Suppressor macrophage treated with lipopolysaccharide for 4 hours (primary cell): ENCODE data around the gene SCYGR3.
"Not testable (repeated sequence)": the region's sequence is repeated elsewhere in the genome, so short reads cannot be mapped to it uniquely, and the experiment has no call there.

ENCODE experiments used
- DNase-seq: peaks from one replicate; pipeline ENCODE4 v3.0.0-alpha.2; 2020

SCYGR3 gene

DNA sequence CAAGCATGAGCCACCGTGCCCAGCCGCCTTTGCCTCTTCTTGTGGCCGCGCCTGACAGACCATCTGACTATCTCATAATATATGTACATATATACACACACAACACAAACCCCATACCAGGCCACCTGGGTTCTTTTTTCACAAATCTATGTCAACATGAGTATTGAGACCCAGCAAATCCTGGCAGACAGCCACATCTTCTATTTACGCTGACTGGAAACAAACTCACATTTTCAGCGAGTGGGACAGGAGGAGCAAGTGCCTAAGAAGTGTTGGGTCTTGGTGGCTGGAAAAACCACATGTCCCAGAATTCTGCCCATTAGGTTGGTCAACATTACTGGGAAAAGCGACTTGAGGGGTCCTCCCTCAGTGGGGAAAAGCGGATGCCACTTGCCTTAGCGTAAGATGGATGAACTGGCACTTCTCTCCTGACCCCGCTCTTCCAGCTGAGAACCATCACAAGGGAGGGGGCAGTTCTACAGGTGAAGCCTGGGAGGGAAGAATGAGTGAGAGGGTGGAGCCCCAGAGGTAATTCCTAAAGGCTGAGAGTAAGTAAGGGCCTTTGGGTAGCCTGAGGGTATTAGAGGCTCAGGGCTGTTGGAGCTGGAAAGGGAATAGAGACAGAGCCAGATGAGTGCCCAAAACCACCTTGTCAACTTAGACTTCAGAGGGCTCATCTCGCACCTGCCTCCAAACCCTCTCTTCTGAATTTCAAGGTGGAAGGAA is 1.9 kb downstream of the SCYGR3 start:
- no peak for DNase-seq

DNA sequence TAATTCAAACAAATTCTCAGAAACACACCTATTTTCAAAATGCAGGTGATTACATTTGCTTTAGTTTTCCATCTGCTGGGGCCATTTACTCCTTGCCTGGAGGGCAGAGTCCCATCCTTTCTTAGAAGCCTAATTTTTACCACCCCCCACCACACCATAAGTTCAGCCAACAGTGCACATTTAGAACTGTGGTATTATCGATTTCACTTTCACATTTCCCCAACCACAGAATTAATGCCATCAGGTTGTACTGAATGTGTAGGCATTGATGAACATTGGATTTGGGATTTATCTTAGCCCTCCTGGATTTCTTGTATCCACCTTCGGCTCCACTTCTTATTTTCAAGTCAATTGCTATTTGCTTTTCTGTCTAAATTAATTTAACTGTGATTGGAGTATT is 4.5 kb downstream of the SCYGR3 start:
- DNase-seq = peak; percentile 5

DNA sequence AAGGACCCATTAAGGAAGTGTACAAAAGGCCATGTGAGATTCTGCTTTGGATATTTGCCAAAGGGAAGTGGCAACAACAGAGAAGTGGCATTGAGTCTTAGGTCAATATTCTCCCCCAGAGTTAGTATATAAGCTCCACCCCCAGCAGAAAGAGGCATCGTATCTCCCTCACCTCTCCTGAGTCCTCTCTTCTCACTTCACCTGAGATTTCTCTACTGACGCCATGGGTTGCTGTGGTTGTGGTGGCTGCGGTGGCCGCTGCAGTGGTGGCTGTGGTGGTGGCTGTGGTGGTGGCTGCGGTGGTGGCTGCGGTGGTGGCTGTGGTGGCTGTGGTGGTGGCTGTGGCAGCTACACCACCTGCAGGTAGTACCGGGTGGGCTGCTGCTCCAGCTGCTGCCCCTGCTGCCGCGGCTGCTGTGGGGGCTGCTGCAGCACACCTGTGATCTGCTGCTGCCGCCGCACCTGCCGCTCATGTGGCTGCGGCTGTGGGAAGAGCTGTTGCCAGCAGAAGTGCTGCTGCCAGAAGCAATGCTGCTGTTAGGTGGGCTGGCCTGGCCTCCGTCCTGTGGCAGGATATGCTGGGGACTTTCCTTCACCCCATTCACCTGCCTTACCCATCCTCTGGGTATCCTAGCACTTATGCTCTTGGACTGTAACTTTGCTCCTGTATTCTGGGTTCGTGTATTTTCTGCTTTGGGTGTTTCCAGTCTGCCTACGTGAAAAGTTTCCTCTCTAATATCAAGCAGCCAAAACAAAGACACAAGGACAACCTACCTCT is 5.9 kb downstream of the SCYGR3 start:
- DNase-seq = peak; percentile 88

GRCh38 chr2:227607941-227608340 is 6.7 kb downstream of the SCYGR3 start:
- DNase-seq = peak; percentile 39

DNA sequence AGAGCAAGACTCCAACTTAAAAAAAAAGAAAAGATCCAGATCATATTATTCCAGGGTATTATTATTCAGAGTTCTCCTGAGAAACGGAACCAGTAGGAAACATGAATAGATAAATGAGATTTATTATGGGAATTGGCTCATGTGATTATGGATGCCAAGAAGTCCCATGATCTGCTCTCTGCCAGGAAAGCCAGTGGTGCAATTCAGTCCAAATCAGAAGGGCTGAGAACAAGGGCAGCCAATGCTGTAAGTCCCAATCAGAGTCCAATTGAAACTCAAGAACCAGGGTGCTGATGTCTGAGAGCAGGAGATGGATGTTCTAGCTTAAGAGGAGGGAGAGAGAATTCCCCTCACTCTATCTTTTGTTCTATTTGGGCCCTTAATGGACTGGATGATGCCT is 8.2 kb downstream of the SCYGR3 start:
- DNase-seq = no peak

DNA sequence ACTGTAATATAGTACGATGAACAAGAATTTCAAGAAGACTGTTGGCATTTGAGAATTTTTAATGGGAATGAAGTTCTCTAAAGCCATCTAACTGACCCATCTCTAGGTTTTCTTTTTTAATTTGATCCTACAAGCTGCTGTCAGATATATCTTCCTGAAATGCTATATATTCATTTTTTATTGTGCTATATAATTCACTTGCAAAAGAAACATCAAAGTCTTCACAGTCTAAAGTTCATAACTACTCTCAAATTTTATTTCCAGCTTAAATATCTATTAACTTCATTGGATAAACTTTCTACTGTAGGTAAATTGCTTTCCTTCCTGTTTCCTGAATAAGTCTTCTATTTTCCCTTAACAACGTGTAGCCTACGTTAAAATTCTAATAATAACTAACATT is 12.3 kb downstream of the SCYGR3 start:
- DNase-seq = no peak

DNA sequence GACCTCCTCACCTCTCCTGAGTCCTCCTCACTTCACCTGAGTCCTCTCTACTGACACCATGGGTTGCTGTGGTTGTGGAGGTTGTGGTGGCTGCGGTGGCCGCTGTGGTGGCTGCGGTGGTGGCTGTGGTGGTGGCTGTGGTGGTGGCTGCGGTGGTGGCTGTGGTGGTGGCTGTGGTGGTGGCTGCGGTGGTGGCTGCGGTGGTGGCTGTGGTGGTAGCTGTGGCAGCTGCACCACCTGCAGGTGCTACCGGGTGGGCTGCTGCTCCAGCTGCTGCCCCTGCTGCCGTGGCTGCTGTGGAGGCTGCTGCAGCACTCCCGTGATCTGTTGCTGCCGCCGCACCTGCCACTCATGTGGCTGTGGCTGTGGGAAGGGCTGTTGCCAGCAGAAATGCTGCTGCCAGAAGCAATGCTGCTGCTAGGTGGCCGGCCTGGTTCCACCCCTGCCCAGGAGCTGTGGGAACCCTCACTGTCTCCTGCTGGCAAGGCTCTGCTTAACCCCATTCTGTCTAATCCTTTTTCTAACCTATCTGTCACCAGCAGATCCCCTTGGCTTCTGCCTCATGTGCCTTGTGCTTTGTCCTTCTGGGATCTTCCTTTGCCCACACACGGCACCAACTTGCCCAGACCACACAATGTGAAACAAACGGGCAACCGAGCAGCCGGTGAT is 15.7 kb downstream of the SCYGR3 start, which contains the start of gene SCYGR2:
TSS of gene SCYGR2 (plus strand) at position 59 of the 669 bp plus-strand sequence. CDS start at position 59, 0 bp downstream.
- not testable (repeated sequence) for DNase-seq

- no peak for DNase-seq
Measured at GRCh38 chr2:227597998-227598397, 16.6 kb downstream of the SCYGR3 start.

- DNase-seq = no peak
Measured at GRCh38 chr2:227597036-227597435, 17.6 kb downstream of the SCYGR3 start.

GRCh38 chr2:227595797-227596196 is 18.8 kb downstream of the SCYGR3 start:
- no peak for DNase-seq

DNA sequence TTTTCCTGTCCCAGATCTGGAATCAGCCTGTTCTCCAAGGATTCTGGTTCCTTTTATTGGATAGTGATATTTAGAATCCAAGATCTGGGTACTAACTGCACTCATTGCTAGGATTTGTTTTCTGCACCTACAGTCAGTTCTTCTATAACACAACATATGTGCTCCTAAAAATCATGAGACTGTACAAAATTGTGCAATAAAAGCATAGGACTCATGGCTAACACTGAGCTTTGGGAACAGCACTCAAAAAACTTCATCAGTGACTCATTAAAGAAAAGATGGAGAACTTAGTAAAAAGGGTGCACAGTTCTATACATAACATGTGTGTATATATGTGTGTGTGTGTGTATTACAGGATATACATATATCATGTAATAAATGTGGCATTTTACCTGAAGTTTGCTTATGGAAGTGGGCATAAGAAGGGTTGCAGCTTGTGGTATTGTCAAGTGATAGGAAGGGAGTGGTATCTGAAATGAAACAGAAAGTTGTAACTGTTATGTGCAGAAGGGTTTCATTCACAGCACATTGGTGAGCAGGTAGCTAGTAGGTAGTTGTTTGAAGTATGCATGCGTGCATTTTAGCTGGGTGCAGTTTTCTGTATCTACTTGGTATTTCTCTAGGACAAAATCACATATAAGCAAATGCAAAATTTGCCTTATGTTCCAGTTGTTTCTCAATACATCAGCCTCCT is 21.8 kb downstream of the SCYGR3 start:
- DNase-seq = peak; percentile 12

DNA sequence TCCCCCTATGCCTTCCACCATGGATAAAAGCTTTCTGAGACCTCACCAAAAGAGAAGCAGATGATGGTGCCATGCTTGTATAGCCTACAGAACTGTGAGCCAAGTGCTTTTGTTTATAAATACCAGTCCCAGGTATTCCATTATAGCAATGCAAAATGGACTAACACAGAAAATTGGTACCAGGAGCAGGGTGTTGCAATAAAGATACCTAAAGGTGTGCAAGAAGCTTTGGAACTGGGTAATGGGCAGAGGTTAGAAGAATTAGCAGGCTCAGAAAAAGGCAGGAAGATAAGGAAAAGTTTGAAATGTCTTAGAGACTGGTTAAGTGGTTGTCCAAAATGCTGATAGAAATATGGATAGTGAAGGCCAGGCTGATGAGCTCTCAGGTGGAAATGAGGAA is 32.3 kb downstream of the SCYGR3 start:
- DNase-seq = no peak

GRCh38 chr2:227579791-227580190 is 34.8 kb downstream of the SCYGR3 start:
- no peak for DNase-seq

- no peak for DNase-seq
Measured at GRCh38 chr2:227578642-227579041, 36.0 kb downstream of the SCYGR3 start.

DNA sequence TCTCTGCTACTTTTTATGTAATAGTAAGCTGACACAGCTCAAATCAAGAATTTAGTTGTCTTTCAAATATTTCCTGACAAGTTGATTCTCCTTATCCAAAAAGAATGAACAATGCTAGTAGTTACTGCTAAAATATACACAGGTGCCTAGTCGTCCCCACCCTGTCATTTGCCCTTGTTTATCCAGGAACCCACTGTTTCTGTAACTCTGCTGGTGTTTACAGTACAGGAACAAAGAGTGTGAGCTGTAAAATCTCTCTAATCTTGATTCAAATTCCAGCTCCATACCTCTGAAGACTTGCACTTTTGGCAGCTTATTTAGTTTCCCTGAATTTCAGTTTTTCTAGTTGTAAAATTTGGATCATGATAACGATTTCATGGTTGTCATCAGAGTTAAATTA is 37.1 kb downstream of the SCYGR3 start:
- no peak for DNase-seq

DNA sequence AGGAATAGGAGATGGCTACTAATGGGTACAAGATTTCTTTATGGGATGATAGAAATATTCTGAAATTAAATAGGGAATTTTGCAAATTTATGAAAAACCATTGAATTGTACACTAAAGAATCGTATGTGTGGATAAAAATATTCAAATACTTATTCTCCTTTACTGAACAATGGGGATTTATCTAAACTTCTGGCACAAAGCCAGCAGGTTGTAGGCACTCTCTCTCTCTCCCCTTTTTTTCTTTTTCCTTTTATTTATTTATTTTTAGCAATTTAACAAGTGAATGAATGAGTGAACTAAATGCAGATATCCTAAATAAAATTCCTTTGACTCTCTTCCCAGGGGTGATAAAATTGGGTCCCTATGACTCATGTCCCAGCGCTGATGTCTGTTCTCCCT is 37.8 kb downstream of the SCYGR3 start:
- no peak for DNase-seq

GRCh38 chr2:227576110-227576509 is 38.5 kb downstream of the SCYGR3 start:
- no peak for DNase-seq

DNA sequence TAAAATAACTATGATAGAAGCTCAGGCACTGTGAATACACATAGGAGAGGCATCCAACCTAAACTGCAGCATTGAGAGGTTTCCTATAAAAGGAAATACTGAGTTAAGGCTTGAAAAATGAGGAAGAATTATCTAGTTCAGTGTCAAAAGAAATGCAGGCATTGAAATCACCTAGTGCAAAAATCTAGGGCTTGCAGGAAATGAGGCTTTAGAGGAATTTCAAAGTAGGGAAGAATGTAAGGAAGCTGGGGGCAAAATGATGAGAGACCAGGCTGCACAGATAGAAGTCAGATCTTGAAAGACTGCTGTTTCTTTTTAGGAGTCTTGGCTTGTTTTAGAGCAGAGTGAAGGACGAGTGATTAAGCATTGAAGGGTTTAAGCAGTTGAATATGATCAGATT is 44.0 kb downstream of the SCYGR3 start:
- no peak for DNase-seq

- DNase-seq = no peak
Measured at GRCh38 chr2:227568852-227569169, 45.8 kb downstream of the SCYGR3 start.

DNA sequence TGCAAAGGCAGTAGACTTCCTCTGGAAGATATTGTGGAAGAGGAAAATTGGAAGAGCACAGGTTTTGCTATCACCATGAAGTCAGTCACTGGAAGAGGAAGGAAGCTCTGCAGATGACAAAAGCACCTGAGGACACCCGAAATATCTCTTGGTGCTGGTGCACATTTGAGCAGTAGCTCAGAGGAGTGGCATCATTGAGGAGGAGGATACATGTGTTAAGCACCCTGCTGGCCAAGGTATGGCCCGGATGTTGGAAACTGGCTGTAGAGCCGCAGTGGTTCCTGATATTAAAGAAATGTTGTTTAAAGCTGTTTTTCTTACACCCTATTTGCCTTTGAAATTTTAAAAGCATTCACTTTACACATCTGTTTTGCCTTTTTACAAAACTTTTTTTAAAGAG is 48.6 kb downstream of the SCYGR3 start:
- DNase-seq = no peak

- no peak for DNase-seq
Measured at GRCh38 chr2:227565080-227565479, 49.6 kb downstream of the SCYGR3 start.
